ENCODE measurements around the gene AGTRAP.
A peak's percentile ranks its signal among the peaks of the same experiment; 100 is the strongest.

Gene AGTRAP

DNA sequence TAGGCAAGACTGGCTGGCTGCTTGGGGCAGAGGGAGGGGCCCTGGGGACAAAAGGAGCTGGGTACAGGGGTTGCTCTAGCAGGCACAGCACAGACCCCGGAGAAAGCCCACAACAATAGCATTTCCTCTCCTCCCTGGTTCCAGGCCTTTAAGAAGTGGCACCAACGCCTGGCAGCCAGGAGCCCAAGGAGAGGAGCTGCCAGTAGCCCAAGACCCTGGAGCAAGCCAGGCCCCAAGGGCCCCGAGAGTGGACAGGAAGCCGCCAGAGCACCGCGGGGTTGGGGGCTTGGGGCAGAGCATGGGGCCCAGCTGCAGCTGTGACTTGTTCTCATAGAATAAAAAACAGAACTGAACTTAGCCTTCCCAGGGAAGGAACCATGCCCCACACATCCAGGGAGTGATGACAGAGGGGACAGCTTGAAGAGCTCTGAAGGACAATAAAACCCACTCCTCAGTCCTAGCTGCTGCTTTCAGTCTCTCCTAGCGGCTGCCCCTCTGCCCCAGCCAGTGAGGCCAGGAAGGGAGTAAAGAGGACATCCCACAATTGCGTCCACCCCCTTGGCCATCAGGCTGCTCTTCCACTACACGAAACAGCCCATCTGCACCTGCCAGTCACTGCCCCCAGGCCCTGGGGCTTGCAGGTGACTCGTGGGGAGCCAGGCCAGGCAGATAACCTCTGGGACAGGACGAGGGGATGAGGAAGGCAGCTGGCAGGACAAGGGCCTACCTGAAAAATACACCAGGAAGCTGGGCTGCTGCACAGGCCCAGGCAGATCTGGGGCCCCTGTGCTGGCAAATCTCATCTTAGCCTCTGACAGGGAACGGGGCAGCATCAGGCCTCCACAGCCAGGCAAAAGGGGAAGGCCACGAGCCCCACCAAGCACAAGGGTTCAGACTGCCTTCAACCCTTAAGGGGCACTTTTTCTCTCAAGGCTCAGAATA, 53.5 kb downstream of the AGTRAP start:
- Histone ChIP-seq H3K4me1 (ENCODE audit: control insufficient read depth in 1 of 2, insufficient read depth in 2 of 2, low read length in 2 of 2) (peaks cover 34 to 38% of the 10 kb centered on the region in 2 donors), H3K9me3 (ENCODE audit: control insufficient read depth in 1 of 2, low read length in 2 of 2) (no peaks in the 10 kb centered on the region), H3K27ac (ENCODE audit: low read length) (peak overlapping the region; percentile 94), H3K4me3 (ENCODE audit: low read depth in 1 of 2, low read length in 2 of 2) (no peak overlapping the region), H3K27me3 (ENCODE audit: low read depth, low read length) (no peaks in the 10 kb centered on the region), H3K36me3 (ENCODE audit: control insufficient read depth in 1 of 2, insufficient read depth in 2 of 2, low read length in 2 of 2) (peaks cover 18 to 21% of the 10 kb centered on the region in 2 donors)

DNA sequence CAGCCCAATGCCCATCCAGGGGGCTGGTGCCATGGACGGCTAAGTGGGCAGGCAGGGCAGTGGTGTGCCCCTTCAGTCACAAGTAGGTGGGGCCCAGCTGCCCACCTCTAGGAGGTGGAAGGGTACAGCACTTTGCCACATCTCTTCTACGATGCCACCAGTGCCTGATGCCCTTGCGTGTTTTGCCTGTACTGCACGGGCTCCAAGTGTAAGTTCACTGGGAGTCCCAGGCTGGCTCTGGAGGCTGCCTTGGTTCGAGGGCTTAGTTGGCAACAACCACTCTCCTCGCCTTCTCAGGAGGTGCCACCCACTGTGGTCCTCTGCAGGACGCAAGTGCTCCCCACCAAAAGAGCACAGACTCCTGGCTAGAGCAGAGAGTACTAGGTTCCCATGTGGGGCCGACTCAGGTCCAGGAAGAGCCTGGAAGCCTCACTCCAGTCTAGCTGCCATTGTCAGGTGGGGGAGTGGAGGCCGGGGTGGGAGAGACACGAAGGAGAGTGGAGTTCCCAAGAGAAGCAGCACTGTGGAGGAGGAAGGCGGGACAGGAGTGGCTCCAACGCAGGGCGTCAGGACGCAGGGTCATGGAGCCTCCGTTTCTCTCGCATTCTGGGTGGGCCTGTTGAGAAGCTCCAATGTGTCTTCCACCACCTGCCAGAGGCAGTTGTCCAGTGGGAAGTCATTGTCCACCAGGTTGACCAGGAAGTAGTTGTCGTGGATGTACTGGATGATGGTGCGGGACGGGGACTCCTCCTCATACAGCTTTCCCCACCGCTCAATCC, 54.4 kb downstream of the AGTRAP start:
- Histone ChIP-seq H3K36me3 (ENCODE audit: control insufficient read depth in 1 of 2, insufficient read depth in 2 of 2, low read length in 2 of 2) (peaks cover 25 to 30% of the 10 kb centered on the region in 2 donors), H3K27ac (ENCODE audit: low read length) (peak overlapping the region; percentile 94), H3K4me1 (ENCODE audit: control insufficient read depth in 1 of 2, insufficient read depth in 2 of 2, low read length in 2 of 2) (peaks cover 32 to 34% of the 10 kb centered on the region in 2 donors), H3K9me3 (ENCODE audit: control insufficient read depth in 1 of 2, low read length in 2 of 2) (no peaks in the 10 kb centered on the region), H3K4me3 (ENCODE audit: low read depth in 1 of 2, low read length in 2 of 2) (peak overlapping the region in 1 of 2 donors; percentile 7), H3K27me3 (ENCODE audit: low read depth, low read length) (no peaks in the 10 kb centered on the region)

DNA sequence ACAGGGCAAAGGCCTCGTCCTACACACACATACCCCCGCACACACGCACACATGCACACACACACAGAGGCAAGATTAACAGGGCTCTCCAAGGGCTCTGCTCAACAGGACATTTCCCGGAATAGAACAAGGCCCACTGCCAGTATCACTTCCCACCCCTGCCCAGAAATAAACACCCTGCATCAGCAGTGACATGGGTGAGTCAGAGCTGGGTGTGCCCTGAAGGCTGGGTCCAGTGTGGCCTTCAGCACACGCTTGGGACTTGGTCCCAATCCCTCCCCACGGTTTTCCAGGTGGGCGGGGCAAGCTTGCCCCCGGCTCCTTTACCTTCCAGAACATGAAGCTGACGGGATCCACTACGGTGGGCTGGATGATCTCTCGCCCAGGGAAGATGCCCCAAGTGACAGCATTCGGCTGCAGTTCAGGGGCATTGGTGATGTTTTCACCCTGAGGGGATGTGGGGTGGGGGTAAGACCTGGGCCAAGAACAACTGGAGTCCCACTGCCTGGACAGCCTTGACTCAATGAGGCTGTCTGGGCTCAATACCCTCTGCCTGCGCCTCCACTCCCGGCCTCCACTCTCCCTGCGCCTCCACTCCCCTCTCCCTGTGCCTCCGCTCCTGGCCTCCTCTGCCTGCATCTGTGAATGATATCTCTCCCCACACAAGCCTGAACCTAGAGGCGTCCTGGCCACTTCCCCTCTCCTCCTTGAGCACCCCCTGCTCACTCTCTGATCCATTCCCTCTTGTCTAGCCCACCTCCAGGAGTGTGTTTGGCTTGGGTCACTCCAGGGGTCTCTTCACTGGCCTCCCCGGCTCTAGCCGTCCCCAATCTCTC, 55.2 kb downstream of the AGTRAP start:
- H3K4me3 ChIP-seq (ENCODE audit: low read depth in 1 of 2, low read length in 2 of 2): peak overlapping the region in 1 of 2 donors; percentile 19
- peak overlapping the region; percentile 94 for H3K27ac ChIP-seq (ENCODE audit: low read length)
- no peaks in the 10 kb centered on the region for H3K27me3 ChIP-seq (ENCODE audit: low read depth, low read length)
- H3K4me1 ChIP-seq (ENCODE audit: control insufficient read depth in 1 of 2, insufficient read depth in 2 of 2, low read length in 2 of 2): peaks cover 27 to 34% of the 10 kb centered on the region in 2 donors
- peaks cover 33 to 38% of the 10 kb centered on the region in 2 donors for H3K36me3 ChIP-seq (ENCODE audit: control insufficient read depth in 1 of 2, insufficient read depth in 2 of 2, low read length in 2 of 2)
- no peaks in the 10 kb centered on the region for H3K9me3 ChIP-seq (ENCODE audit: control insufficient read depth in 1 of 2, low read length in 2 of 2)

DNA sequence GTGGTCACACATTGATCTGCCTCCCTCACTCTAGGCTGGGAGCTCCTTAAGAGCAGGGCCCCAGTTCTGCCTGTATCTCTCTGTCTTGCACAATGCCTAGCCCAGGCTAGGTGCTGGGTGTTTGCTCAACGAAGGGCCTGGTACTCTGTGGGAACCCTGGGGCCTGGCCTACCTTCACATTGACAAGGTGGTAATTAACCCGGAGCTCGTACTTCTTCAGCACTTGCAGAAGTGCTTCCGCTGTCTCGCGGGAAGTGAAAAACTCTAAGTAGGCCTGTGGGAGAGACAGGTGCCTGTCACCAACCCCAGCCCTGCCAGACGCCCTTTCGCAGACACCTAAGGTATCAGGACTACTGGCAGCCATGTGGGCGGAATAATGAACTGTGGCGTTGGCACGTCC, 56.2 kb downstream of the AGTRAP start:
- peak overlapping the region; percentile 85 for H3K27ac ChIP-seq (ENCODE audit: low read length)
- H3K9me3 ChIP-seq (ENCODE audit: control insufficient read depth in 1 of 2, low read length in 2 of 2): no peaks in the 10 kb centered on the region
- no peak overlapping the region for H3K4me3 ChIP-seq (ENCODE audit: low read depth in 1 of 2, low read length in 2 of 2)
- H3K36me3 ChIP-seq (ENCODE audit: control insufficient read depth in 1 of 2, insufficient read depth in 2 of 2, low read length in 2 of 2): peaks cover 33 to 41% of the 10 kb centered on the region in 2 donors
- H3K4me1 ChIP-seq (ENCODE audit: control insufficient read depth in 1 of 2, insufficient read depth in 2 of 2, low read length in 2 of 2): peaks cover 24 to 28% of the 10 kb centered on the region in 2 donors
- H3K27me3 ChIP-seq (ENCODE audit: low read depth, low read length): no peaks in the 10 kb centered on the region

DNA sequence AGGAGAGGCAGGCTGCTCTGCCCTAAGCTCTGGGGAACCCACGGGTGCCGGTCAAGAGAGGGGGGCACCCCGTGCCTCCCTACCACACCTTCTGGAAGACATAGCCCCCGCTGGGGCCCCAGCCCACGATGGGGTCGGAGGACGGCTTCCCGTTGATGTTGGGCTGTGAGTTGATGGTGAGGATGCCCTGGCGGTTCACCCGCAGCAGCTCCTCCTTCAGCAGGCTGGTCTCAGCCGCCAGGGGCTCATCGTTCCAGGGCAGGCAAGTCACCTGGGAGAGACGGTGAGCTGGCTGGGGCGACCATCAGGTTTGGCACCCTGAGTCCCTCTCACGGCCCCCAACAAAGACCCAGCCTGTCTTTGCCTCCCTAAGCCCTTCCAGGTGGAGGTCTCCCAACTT, 57.9 kb downstream of the AGTRAP start:
- Histone ChIP-seq H3K27me3 (ENCODE audit: low read depth, low read length) (no peaks in the 10 kb centered on the region), H3K4me1 (ENCODE audit: control insufficient read depth in 1 of 2, insufficient read depth in 2 of 2, low read length in 2 of 2) (peaks cover 8 to 19% of the 10 kb centered on the region in 2 donors), H3K27ac (ENCODE audit: low read length) (no peak overlapping the region), H3K9me3 (ENCODE audit: control insufficient read depth in 1 of 2, low read length in 2 of 2) (no peaks in the 10 kb centered on the region), H3K36me3 (ENCODE audit: control insufficient read depth in 1 of 2, insufficient read depth in 2 of 2, low read length in 2 of 2) (peaks cover 37 to 52% of the 10 kb centered on the region in 2 donors), H3K4me3 (ENCODE audit: low read depth in 1 of 2, low read length in 2 of 2) (no peak overlapping the region)

DNA sequence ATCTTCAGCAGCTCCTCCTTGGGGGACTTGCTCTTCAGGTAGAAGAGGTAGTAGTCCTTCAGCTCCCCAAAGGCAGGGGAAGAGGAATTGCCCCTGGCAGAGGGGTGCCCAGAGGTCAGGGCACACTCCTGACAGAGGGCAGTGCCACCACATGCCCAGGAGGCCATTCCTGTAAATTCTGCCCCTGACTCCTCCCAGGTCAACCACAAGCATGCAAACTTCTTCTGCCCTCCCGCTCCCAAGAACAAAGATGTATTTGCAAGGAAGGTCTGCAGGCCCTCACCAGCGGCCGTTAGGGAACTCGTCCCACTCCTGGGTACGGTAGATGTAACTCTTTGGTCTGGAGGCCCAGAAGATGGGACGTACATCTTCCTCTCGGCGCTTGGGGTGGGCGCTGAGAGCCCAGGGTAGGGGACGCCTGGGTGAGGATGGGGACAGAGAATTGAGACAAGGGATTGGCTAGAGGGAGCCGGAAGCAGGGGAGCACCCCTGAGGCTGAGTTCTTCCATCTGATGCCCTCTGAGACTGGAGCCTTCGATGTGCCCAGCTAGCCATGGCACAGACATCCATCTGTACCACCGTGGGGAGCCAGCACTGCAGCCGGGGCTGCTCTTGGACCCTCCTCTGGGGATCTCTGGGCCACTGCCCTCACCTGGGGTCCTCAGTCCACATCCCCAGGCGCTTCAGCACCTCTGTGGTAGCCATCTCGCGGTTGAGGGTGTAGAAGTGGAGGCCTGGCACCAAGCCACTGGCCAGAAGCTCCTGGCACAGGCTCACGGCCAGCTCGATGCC, 58.7 kb downstream of the AGTRAP start:
- Histone ChIP-seq H3K27me3 (ENCODE audit: low read depth, low read length) (no peaks in the 10 kb centered on the region), H3K4me3 (ENCODE audit: low read depth in 1 of 2, low read length in 2 of 2) (no peak overlapping the region), H3K9me3 (ENCODE audit: control insufficient read depth in 1 of 2, low read length in 2 of 2) (no peaks in the 10 kb centered on the region), H3K4me1 (ENCODE audit: control insufficient read depth in 1 of 2, insufficient read depth in 2 of 2, low read length in 2 of 2) (peaks cover 6 to 17% of the 10 kb centered on the region in 2 donors), H3K36me3 (ENCODE audit: control insufficient read depth in 1 of 2, insufficient read depth in 2 of 2, low read length in 2 of 2) (peaks cover 42 to 61% of the 10 kb centered on the region in 2 donors), H3K27ac (ENCODE audit: low read length) (no peak overlapping the region)

DNA sequence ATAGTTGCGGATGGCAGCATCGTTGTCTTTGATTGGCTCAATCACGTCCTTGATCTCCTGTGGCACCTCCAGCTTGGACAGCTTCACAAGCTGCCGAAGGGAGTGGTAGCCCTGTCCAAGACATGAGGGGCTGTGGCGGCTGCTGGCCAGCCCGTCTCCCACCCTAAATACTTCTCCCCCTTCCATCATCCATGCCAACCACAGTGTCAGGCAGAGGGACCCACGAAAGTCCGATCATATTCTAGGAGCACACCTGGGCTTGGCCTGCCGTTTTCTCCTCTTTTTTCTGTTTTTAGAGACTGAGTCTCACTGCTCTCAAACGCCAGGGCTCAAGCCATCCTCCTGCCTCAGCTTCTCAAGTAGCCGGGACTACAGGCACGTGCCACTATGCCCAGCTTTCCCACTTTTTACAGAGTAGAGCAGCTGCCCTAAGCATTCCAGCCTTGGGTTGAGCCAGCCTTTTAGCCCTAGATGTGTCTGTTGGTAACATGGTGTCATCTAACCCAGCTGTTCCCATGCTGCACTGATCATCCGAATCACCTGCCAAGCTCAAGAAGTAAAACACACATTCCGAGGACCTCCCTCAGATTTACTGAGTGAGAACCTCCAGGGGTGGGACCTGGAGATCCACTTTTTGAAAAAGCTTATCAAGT, 59.4 kb downstream of the AGTRAP start:
- H3K4me3 ChIP-seq (ENCODE audit: low read depth in 1 of 2, low read length in 2 of 2): no peak overlapping the region

DNA sequence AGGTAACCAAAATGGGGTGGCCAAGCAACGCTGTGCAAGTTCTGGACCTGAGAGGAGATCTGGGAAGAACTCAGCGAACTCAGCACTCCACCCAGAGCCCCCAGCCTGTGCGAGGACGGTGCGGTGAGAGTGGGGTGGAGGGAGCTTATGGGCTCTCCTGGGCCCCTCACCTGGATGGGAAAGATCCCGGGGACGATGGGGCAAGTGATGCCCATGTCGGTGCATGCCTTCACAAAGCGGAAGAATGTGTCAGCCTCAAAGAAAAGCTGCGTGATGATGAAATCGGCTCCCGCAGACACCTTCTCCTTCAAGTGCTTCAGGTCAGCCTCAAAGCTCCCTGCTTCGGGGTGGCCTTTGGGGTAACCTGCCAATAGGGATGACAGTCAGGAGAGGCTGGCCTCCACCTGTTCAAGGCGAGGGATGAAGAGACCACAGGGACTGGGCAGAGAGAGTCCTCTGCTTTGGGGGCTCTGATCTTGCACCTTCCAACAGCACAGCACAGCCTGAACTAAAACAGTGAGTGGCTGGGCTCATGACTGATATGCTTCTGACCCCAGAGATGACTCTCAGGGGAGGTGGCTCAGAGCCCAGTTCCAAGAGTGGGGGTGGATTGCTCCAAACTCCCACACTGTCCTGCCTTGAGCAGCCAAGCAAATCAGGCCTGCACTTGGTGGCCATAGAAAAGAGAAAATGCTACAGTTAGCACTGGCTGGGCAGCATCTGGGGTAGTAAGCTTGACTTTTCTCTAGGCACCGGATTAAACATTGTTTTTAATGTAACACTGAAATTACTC, 60.3 kb downstream of the AGTRAP start:
- Histone ChIP-seq H3K4me1 (ENCODE audit: control insufficient read depth in 1 of 2, insufficient read depth in 2 of 2, low read length in 2 of 2) (peaks cover 3 to 6% of the 10 kb centered on the region in 2 donors), H3K36me3 (ENCODE audit: control insufficient read depth in 1 of 2, insufficient read depth in 2 of 2, low read length in 2 of 2) (peaks cover 53 to 73% of the 10 kb centered on the region in 2 donors), H3K4me3 (ENCODE audit: low read depth in 1 of 2, low read length in 2 of 2) (no peak overlapping the region), H3K27ac (ENCODE audit: low read length) (no peak overlapping the region), H3K27me3 (ENCODE audit: low read depth, low read length) (no peaks in the 10 kb centered on the region), H3K9me3 (ENCODE audit: control insufficient read depth in 1 of 2, low read length in 2 of 2) (no peaks in the 10 kb centered on the region)

More for the DNA sequence above, 59.4 kb downstream of the AGTRAP start:
- Histone ChIP-seq H3K27me3 (ENCODE audit: low read depth, low read length) (no peaks in the 10 kb centered on the region), H3K9me3 (ENCODE audit: control insufficient read depth in 1 of 2, low read length in 2 of 2) (no peaks in the 10 kb centered on the region), H3K36me3 (ENCODE audit: control insufficient read depth in 1 of 2, insufficient read depth in 2 of 2, low read length in 2 of 2) (peaks cover 47 to 64% of the 10 kb centered on the region in 2 donors), H3K4me1 (ENCODE audit: control insufficient read depth in 1 of 2, insufficient read depth in 2 of 2, low read length in 2 of 2) (peaks cover 6 to 10% of the 10 kb centered on the region in 2 donors), H3K27ac (ENCODE audit: low read length) (no peak overlapping the region)

DNA sequence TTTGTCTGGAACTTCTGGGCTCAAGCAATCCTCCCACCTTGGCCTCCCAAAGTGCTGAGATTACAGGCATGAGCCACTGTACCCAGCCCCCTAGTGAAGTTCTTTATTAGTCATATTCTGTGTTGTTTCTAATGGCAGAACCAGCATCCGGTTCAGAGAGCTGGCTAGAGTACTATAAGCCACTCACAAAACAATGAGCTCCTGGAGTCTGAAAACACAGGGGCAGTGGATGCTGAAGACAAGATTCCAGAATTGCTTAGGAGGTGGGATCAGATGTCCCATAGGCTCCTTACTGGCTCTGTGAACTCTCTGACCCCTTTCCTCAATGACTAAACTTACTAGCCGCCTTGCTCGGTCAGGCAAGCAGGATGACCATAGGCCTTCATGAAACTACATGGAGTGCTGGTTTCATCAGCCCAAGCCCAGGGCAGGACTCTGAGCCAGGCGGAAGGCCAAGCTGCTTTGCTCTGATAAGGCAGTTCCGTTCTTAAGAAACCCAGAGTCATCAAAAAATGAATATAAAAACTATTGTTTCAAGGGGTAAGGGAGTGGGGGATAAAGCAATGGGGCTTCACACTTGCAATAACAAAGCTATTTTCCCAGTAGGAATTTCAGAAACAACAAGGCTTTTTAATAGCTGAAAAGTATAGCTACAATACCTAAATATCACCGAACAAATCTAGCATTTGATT, 61.7 kb downstream of the AGTRAP start:
- H3K27ac ChIP-seq (ENCODE audit: low read length): peak overlapping the region; percentile 23
- H3K27me3 ChIP-seq (ENCODE audit: low read depth, low read length): no peaks in the 10 kb centered on the region
- peaks cover 0 to 16% of the 10 kb centered on the region in 2 donors for H3K4me1 ChIP-seq (ENCODE audit: control insufficient read depth in 1 of 2, insufficient read depth in 2 of 2, low read length in 2 of 2)
- H3K4me3 ChIP-seq (ENCODE audit: low read depth in 1 of 2, low read length in 2 of 2): no peak overlapping the region
- H3K36me3 ChIP-seq (ENCODE audit: control insufficient read depth in 1 of 2, insufficient read depth in 2 of 2, low read length in 2 of 2): peaks cover 45 to 67% of the 10 kb centered on the region in 2 donors
- no peaks in the 10 kb centered on the region for H3K9me3 ChIP-seq (ENCODE audit: control insufficient read depth in 1 of 2, low read length in 2 of 2)
